ENCODE measurements around the gene NDUFS8.
A peak's percentile ranks its signal among the peaks of the same experiment; 100 is the strongest.

The NDUFS8 gene

GRCh38 chr11:68038226-68038717 lies 7.8 kb downstream of the NDUFS8 start:
- no peak for DNase-seq

- peak; percentile 53 for DNase-seq
These were observed 8.4 kb downstream of the NDUFS8 start, which contains the start of gene TCIRG1 for GRCh38 chr11:68038718-68039525. TSS of gene TCIRG1 (plus strand) at chr11:68039025. CDS start at chr11:68041272, 2,247 bp downstream.

- no peak for DNase-seq
These were observed 9.1 kb downstream of the NDUFS8 start for GRCh38 chr11:68039526-68040086.

GRCh38 chr11:68040101-68040956 lies 9.8 kb downstream of the NDUFS8 start:
- peak; percentile 39 for DNase-seq

- no peak for DNase-seq
These were observed 10.6 kb downstream of the NDUFS8 start for GRCh38 chr11:68040957-68041591.

- no peak for DNase-seq
These were observed 11.2 kb downstream of the NDUFS8 start for GRCh38 chr11:68041617-68042218.

- DNase-seq = no peak
These were observed 11.9 kb downstream of the NDUFS8 start for GRCh38 chr11:68042219-68043028.

- DNase-seq = peak; percentile 59
These were observed 12.5 kb downstream of the NDUFS8 start for GRCh38 chr11:68043029-68043348.

- DNase-seq = peak; percentile 67
These were observed 13.1 kb downstream of the NDUFS8 start for GRCh38 chr11:68043349-68044144.

- no peak for DNase-seq
These were observed 13.8 kb downstream of the NDUFS8 start for GRCh38 chr11:68044145-68044813.

GRCh38 chr11:68044898-68045351 lies 14.4 kb downstream of the NDUFS8 start:
- DNase-seq = no peak

GRCh38 chr11:68047437-68048290 lies 17.2 kb downstream of the NDUFS8 start:
- DNase-seq = no peak

- no peak for DNase-seq
These were observed 18.4 kb downstream of the NDUFS8 start for GRCh38 chr11:68048681-68049508.

GRCh38 chr11:68049509-68050370 lies 19.3 kb downstream of the NDUFS8 start:
- peak; percentile 53 for DNase-seq

- DNase-seq = no peak
These were observed 19.9 kb downstream of the NDUFS8 start for GRCh38 chr11:68050371-68050841.

GRCh38 chr11:68051191-68052136 lies 21.0 kb downstream of the NDUFS8 start:
- DNase-seq = no peak

Data from T1000 (cell line).